ENCODE measurements around the gene DAND5. TPM values are rescaled to one million over a fixed set of nuclear protein-coding genes. Genes with fewer than 3 reads are reported as not detected.
A peak's percentile ranks its signal among the peaks of the same experiment; 100 is the strongest.

Gene DAND5
- total RNA-seq, 2 experiments from 2014 or later, result 0.15 to 0.20 TPM

DNA sequence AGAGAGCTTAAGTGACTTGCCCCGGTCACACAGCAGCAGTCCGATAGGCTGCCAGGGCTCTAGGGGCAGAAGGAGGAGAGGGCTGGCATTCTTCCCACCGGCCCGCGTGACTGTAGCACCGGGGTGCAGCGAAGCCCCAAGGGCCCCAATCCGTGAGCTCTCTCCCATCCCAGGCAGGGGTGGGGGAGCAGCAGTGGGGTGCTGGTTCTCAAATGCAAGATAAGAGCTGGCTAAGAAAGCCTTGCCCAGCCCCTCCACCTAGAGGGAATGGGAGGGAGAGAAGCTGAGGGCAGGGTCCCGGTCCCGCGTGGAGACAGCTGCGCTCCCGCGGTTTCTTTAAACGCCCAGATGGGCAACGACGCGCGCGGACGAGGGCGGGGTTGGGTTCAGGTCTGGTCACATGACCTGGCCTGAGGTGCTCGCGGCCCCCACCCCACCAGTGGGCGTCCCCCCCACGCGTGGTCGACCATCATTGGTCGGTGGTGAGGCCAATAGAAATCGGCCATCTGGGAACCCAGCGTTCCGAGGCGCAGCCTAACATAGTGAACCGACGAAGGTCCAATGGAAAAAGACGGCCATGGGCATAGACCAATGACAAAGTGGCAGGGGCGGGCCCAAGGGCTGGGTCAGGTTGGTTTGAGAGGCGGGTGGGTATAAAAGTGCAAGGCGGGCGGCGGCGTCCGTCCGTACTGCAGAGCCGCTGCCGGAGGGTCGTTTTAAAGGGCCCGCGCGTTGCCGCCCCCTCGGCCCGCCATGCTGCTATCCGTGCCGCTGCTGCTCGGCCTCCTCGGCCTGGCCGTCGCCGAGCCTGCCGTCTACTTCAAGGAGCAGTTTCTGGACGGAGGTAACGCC, 31.2 kb upstream of the DAND5 start, which contains the start of gene CALR:
TSS of gene CALR (plus strand) at position 683 of the 852 bp plus-strand sequence. CDS start at position 754, 71 bp downstream.
- peak; percentile 100 for DNase-seq
- ChIA-PET CTCF (interaction anchor here (0.6 to 1.6 kb wide), 9 partner anchors 10 to 156 kb away, joined by 3 to 6 read pairs (median 4); partner anchors contain the start of genes GCDH and SYCE2), POLR2A (interaction anchor here (0.8 to 1.5 kb wide), 3 partner anchors 19 to 60 kb away, joined by 3 to 5 read pairs (median 4); partner anchors contain the start of gene SYCE2)
- Mint-ChIP-seq H3K4me1 (peaks cover 59% of the 10 kb centered on the region), H3K4me3 (peak within 1 kb of the TSS; percentile 100), H3K36me3 (ENCODE audit: low read depth) (peaks cover 40% of the 10 kb centered on the region), H3K27ac (peak within 1 kb of the TSS; percentile 96), H3K9me3 (no peaks in the 10 kb centered on the region), H3K27me3 (no peaks in the 10 kb centered on the region)

DNA sequence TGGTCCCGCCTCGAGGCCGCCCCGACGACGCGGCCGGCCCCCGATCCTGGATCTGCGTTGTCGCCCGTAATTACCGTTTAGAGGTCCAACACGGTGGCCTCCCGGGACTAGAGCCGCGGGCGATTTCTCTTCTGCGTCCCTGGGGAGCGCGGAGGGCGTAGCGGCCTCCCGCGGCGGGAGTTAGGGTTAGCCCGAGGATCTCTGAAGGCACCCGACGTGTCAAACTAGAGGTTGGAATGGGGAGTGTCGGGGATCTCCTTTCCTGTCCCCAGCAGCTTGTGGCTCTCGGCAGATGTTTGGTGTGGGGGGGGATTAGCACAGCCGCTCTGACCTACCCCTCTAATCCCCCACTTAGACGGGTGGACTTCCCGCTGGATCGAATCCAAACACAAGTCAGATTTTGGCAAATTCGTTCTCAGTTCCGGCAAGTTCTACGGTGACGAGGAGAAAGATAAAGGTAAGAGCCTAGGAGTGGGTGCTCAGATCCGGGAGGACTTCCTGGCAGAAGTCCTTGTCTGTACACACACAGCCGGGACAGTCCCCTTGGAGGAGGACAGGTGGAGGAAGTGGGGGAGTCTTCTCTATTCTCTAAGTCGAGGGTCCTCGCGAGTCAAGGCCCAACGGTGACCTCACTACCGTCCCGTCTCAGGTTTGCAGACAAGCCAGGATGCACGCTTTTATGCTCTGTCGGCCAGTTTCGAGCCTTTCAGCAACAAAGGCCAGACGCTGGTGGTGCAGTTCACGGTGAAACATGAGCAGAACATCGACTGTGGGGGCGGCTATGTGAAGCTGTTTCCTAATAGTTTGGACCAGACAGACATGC, 30.4 kb upstream of the DAND5 start:
- DNase-seq, result peak; percentile 36
- POLR2A ChIA-PET, result interaction anchor here (1.5 kb wide), 1 partner anchor 54 kb away, joined by 5 read pairs; no protein-coding TSS in a partner anchor
- peak overlapping the region; percentile 96 for H3K27ac Mint-ChIP-seq
- H3K27me3 Mint-ChIP-seq, result no peaks in the 10 kb centered on the region
- CTCF ChIA-PET, result interaction anchor here (0.6 kb wide), 1 partner anchor 66 kb away, joined by 3 read pairs; no protein-coding TSS in a partner anchor
- H3K36me3 Mint-ChIP-seq (ENCODE audit: low read depth), result peaks cover 45% of the 10 kb centered on the region
- H3K9me3 Mint-ChIP-seq, result no peaks in the 10 kb centered on the region
- peaks cover 61% of the 10 kb centered on the region for H3K4me1 Mint-ChIP-seq
- H3K4me3 Mint-ChIP-seq, result peak overlapping the region; percentile 100

DNA sequence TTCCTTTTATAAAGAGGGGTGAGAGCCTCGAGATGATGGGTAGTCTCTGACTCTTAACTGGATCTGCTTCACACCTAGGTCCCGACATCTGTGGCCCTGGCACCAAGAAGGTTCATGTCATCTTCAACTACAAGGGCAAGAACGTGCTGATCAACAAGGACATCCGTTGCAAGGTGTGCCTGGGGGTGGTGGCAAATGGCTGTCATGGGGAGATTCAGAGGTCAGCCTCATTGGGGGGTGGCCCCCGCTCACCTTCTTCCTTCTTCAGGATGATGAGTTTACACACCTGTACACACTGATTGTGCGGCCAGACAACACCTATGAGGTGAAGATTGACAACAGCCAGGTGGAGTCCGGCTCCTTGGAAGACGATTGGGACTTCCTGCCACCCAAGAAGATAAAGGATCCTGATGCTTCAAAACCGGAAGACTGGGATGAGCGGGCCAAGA, 29.4 kb upstream of the DAND5 start:
- H3K4me1 Mint-ChIP-seq, result peaks cover 67% of the 10 kb centered on the region
- peaks cover 53% of the 10 kb centered on the region for H3K36me3 Mint-ChIP-seq (ENCODE audit: low read depth)
- peak overlapping the region; percentile 96 for H3K27ac Mint-ChIP-seq
- POLR2A ChIA-PET, result no interaction called here
- no peak for DNase-seq
- H3K4me3 Mint-ChIP-seq, result peak overlapping the region; percentile 100
- CTCF ChIA-PET, result no interaction called here
- no peaks in the 10 kb centered on the region for H3K9me3 Mint-ChIP-seq
- H3K27me3 Mint-ChIP-seq, result no peaks in the 10 kb centered on the region

GRCh38 chr19:12940897-12941296, 28.5 kb upstream of the DAND5 start:
- Mint-ChIP-seq H3K9me3 (no peaks in the 10 kb centered on the region), H3K4me1 (peaks cover 75% of the 10 kb centered on the region), H3K4me3 (peak overlapping the region; percentile 100), H3K36me3 (ENCODE audit: low read depth) (peaks cover 61% of the 10 kb centered on the region), H3K27me3 (no peaks in the 10 kb centered on the region), H3K27ac (peak overlapping the region; percentile 77)
- ChIA-PET POLR2A (no interaction called here), CTCF (interaction anchor here (0.6 kb wide), 1 partner anchor 609 kb away, joined by 3 read pairs; no protein-coding TSS in a partner anchor)
- no peak for DNase-seq

DNA sequence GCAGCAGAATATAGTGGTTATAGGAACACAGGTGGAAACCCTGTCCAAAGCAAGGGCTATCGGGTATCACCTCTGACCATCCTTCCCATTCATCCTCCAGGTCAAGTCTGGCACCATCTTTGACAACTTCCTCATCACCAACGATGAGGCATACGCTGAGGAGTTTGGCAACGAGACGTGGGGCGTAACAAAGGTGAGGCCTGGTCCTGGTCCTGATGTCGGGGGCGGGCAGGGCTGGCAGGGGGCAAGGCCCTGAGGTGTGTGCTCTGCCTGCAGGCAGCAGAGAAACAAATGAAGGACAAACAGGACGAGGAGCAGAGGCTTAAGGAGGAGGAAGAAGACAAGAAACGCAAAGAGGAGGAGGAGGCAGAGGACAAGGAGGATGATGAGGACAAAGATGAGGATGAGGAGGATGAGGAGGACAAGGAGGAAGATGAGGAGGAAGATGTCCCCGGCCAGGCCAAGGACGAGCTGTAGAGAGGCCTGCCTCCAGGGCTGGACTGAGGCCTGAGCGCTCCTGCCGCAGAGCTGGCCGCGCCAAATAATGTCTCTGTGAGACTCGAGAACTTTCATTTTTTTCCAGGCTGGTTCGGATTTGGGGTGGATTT, 25.8 kb upstream of the DAND5 start:
- POLR2A ChIA-PET, result no interaction called here
- peaks cover 69% of the 10 kb centered on the region for H3K4me1 Mint-ChIP-seq
- no peaks in the 10 kb centered on the region for H3K27me3 Mint-ChIP-seq
- H3K27ac Mint-ChIP-seq, result peak overlapping the region; percentile 42
- CTCF ChIA-PET, result interaction anchor here (0.5 to 0.6 kb wide), 2 partner anchors 329 to 643 kb away, joined by 3 read pairs; no protein-coding TSS in a partner anchor
- H3K36me3 Mint-ChIP-seq (ENCODE audit: low read depth), result peaks cover 73% of the 10 kb centered on the region
- H3K9me3 Mint-ChIP-seq, result no peaks in the 10 kb centered on the region
- no peak for DNase-seq
- H3K4me3 Mint-ChIP-seq, result peak overlapping the region; percentile 31

DNA sequence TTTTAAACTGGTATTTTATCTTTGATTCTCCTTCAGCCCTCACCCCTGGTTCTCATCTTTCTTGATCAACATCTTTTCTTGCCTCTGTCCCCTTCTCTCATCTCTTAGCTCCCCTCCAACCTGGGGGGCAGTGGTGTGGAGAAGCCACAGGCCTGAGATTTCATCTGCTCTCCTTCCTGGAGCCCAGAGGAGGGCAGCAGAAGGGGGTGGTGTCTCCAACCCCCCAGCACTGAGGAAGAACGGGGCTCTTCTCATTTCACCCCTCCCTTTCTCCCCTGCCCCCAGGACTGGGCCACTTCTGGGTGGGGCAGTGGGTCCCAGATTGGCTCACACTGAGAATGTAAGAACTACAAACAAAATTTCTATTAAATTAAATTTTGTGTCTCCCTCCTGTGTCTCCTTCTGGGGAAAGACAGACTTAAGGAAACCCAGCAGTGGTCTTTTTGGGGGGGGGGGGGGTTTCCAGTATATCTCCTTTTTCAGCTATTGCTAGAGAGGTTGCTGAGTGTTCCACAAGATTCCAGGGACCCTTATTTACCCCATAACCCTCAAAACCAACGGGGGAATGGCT, 25.2 kb upstream of the DAND5 start:
- no peaks in the 10 kb centered on the region for H3K27me3 Mint-ChIP-seq
- H3K27ac Mint-ChIP-seq, result peak overlapping the region; percentile 96
- POLR2A ChIA-PET, result no interaction called here
- no peak overlapping the region for H3K4me3 Mint-ChIP-seq
- CTCF ChIA-PET, result interaction anchor here (0.5 to 0.7 kb wide), 3 partner anchors 33 to 644 kb away, joined by 3 to 4 read pairs (median 3); no protein-coding TSS in a partner anchor
- peaks cover 69% of the 10 kb centered on the region for H3K36me3 Mint-ChIP-seq (ENCODE audit: low read depth)
- H3K9me3 Mint-ChIP-seq, result no peaks in the 10 kb centered on the region
- H3K4me1 Mint-ChIP-seq, result peaks cover 69% of the 10 kb centered on the region
- DNase-seq, result no peak

- Mint-ChIP-seq H3K4me3 (peak within 1 kb of the TSS; percentile 95), H3K36me3 (ENCODE audit: low read depth) (peaks cover 62% of the 10 kb centered on the region), H3K9me3 (no peaks in the 10 kb centered on the region), H3K4me1 (peaks cover 60% of the 10 kb centered on the region), H3K27me3 (no peaks in the 10 kb centered on the region), H3K27ac (peak within 1 kb of the TSS; percentile 96)
- DNase-seq, result peak; percentile 98
- ChIA-PET POLR2A (no interaction called here), CTCF (interaction anchor here (7.2 kb wide), 1 partner anchor 20 kb away, joined by 31 read pairs; no protein-coding TSS in a partner anchor)
These were observed 23.8 kb upstream of the DAND5 start, which contains the start of gene RAD23A for GRCh38 chr19:12945479-12946091. TSS of gene RAD23A (plus strand) at chr19:12945862. CDS start at chr19:12945949, 87 bp downstream.

GRCh38 chr19:12946092-12946721, 23.2 kb upstream of the DAND5 start:
- ChIA-PET POLR2A (no interaction called here), CTCF (interaction anchor here (7.2 kb wide), 1 partner anchor 19 kb away, joined by 31 read pairs; no protein-coding TSS in a partner anchor)
- DNase-seq, result peak; percentile 58
- Mint-ChIP-seq H3K4me3 (peak overlapping the region; percentile 95), H3K36me3 (ENCODE audit: low read depth) (peaks cover 63% of the 10 kb centered on the region), H3K4me1 (peaks cover 60% of the 10 kb centered on the region), H3K27me3 (no peaks in the 10 kb centered on the region), H3K9me3 (no peaks in the 10 kb centered on the region), H3K27ac (peak overlapping the region; percentile 94)

- no peaks in the 10 kb centered on the region for H3K27me3 Mint-ChIP-seq
- ChIA-PET CTCF (interaction anchor here (1.5 to 7.2 kb wide), 3 partner anchors 9 to 62 kb away, joined by 3 to 31 read pairs (median 4); no protein-coding TSS in a partner anchor), POLR2A (no interaction called here)
- no peaks in the 10 kb centered on the region for H3K9me3 Mint-ChIP-seq
- peak overlapping the region; percentile 95 for H3K4me3 Mint-ChIP-seq
- peaks cover 61% of the 10 kb centered on the region for H3K4me1 Mint-ChIP-seq
- DNase-seq, result no peak
- H3K36me3 Mint-ChIP-seq (ENCODE audit: low read depth), result peaks cover 69% of the 10 kb centered on the region
- peak overlapping the region; percentile 94 for H3K27ac Mint-ChIP-seq
These were observed 22.5 kb upstream of the DAND5 start for GRCh38 chr19:12946731-12947496.

- H3K27ac Mint-ChIP-seq, result peak overlapping the region; percentile 58
These were observed 21.4 kb upstream of the DAND5 start for GRCh38 chr19:12947702-12948611.

More at GRCh38 chr19:12947702-12948611, 21.4 kb upstream of the DAND5 start:
- Mint-ChIP-seq H3K27me3 (no peaks in the 10 kb centered on the region), H3K36me3 (ENCODE audit: low read depth) (peaks cover 67% of the 10 kb centered on the region), H3K4me1 (peaks cover 54% of the 10 kb centered on the region), H3K9me3 (no peaks in the 10 kb centered on the region), H3K4me3 (no peak overlapping the region)
- ChIA-PET CTCF (interaction anchor here (0.6 to 7.2 kb wide), 4 partner anchors 10 to 63 kb away, joined by 3 to 31 read pairs (median 4); no protein-coding TSS in a partner anchor), POLR2A (no interaction called here)
- DNase-seq, result no peak

All from activated CD4-positive, alpha-beta T cell treated with anti-CD3 and anti-CD28 coated beads, Interleukin-2, amount 10 ng/mL, durations not matched to agents 7 days and 5 days (primary cell).